NB4 (cell line): ENCODE data around the gene IRF3.

Experiments used
- DNase-seq: peaks from one replicate; pipeline ENCODE4 v3.0.0; 2010; ENCODE audit warnings: low read depth
- H3K4me3 ChIP-seq: one replicate; pipeline ENCODE4 v1.5.1; 2011; ENCODE audit warnings: mild to moderate bottlenecking, low read depth, low read length, moderate library complexity
- CTCF ChIP-seq: IDR thresholded peaks from one replicate; pipeline ENCODE4 v1.5.1; 2012; ENCODE audit warnings: low read depth, low read length
- MAX ChIP-seq: IDR thresholded peaks from 2 replicates; pipeline ENCODE4 v1.6.1; 2011; ENCODE audit warnings: low read depth, low read length
- MYC ChIP-seq: IDR thresholded peaks from 2 replicates; pipeline ENCODE4 v1.6.1; 2011; ENCODE audit warnings: low read depth, low read length
- POLR2A ChIP-seq: IDR thresholded peaks from 2 replicates; pipeline ENCODE4 v1.6.1; 2011; ENCODE audit warnings: mild to moderate bottlenecking; ENCODE audit not compliant: insufficient read length; ENCODE audit errors: extremely low read depth

The IRF3 gene

GRCh38 chr19:49684251-49684982, 18.8 kb upstream of the IRF3 start:
- H3K4me3 ChIP-seq: no peak overlapping the region
- TF ChIP-seq CTCF (peak; percentile 28), MAX (no peak), MYC (no peak)
- no peak for DNase-seq

- TF ChIP-seq MYC (no peak), CTCF (no peak), MAX (no peak), POLR2A (no peak)
- DNase-seq: no peak
- no peak overlapping the region for H3K4me3 ChIP-seq
Observed at GRCh38 chr19:49683814-49684250, 18.2 kb upstream of the IRF3 start.

GRCh38 chr19:49682274-49682673, 16.6 kb upstream of the IRF3 start:
- H3K4me3 ChIP-seq: no peak overlapping the region
- TF ChIP-seq MAX: no peak
- no peak for TF ChIP-seq POLR2A
- no peak for TF ChIP-seq MYC
- TF ChIP-seq CTCF: no peak
- DNase-seq: no peak

- no peak overlapping the region for H3K4me3 ChIP-seq
- no peak for DNase-seq
- no peak for TF ChIP-seq POLR2A
- no peak for TF ChIP-seq MAX
- no peak for TF ChIP-seq CTCF
- no peak for TF ChIP-seq MYC
Observed at GRCh38 chr19:49681830-49682229, 16.2 kb upstream of the IRF3 start.

GRCh38 chr19:49680421-49681351, 15.0 kb upstream of the IRF3 start:
- DNase-seq: peak; percentile 86
- TF ChIP-seq MYC (no peak; the same call in 1 of the 2 replicates), MAX (peak; percentile 48), CTCF (peak; percentile 95)
- H3K4me3 ChIP-seq: no peak overlapping the region
